ENCODE measurements around the gene USF2.

- no peak for TF ChIP-seq FOXM1 (IDR thresholded peaks at IDR 0.05; ENCODE audit: low read depth)
- no peak for TF ChIP-seq CTCF (IDR thresholded peaks at IDR 0.05)
- TF ChIP-seq RCOR1 (IDR thresholded peaks at IDR 0.05; ENCODE audit: low read length), result no peak
- no peak for TF ChIP-seq SIN3A (IDR thresholded peaks at IDR 0.05; ENCODE audit: borderline replicate concordance, low read depth, low read length)
- no peak for TF ChIP-seq MXI1 (IDR thresholded peaks at IDR 0.05; ENCODE audit: low read depth, low read length)
- TF ChIP-seq RAD21 (IDR thresholded peaks at IDR 0.05; ENCODE audit: low read length), result no peak
- no peak for TF ChIP-seq POLR2AphosphoS5 (IDR thresholded peaks at IDR 0.05; ENCODE audit: low read depth, low read length)
- TF ChIP-seq TAF1 (IDR thresholded peaks at IDR 0.05; ENCODE audit: borderline replicate concordance, low read depth, low read length), result no peak
- no peak for TF ChIP-seq EP300 (IDR thresholded peaks at IDR 0.05; ENCODE audit: borderline replicate concordance in 1 of 2, low read depth in 1 of 2, low read length in 1 of 2)
Measured at GRCh38 chr19:35279985-35280821, 11.4 kb downstream of the USF2 start.
